GM13977 (cell line): ENCODE data around the gene COX5A.

ENCODE experiments used
- DNase-seq: peaks from one replicate; pipeline ENCODE4 v3.0.0; 2012; ENCODE audit warnings: low spot score
- in situ Hi-C: fragments of 300-500 bp; cut with MboI; formaldehyde crosslinking; loops from one replicate; pipeline ENCODE4 v1.12.0; 2022; ENCODE audit warnings: low sequenced_read_pairs, low pct_unique_long_range_greater_than_20kb, mixed read lengths, inconsistent platforms; ENCODE audit not compliant: unreplicated experiment
- TF ChIP-seq, protein P1 (sequence below): IDR thresholded peaks from 2 replicates; pipeline ENCODE4 v1.5.1; 2012; ENCODE audit warnings: mild to moderate bottlenecking, control low read depth; ENCODE audit not compliant: insufficient read depth; ENCODE audit errors: extremely low read depth, missing control alignments

Gene COX5A

DNA sequence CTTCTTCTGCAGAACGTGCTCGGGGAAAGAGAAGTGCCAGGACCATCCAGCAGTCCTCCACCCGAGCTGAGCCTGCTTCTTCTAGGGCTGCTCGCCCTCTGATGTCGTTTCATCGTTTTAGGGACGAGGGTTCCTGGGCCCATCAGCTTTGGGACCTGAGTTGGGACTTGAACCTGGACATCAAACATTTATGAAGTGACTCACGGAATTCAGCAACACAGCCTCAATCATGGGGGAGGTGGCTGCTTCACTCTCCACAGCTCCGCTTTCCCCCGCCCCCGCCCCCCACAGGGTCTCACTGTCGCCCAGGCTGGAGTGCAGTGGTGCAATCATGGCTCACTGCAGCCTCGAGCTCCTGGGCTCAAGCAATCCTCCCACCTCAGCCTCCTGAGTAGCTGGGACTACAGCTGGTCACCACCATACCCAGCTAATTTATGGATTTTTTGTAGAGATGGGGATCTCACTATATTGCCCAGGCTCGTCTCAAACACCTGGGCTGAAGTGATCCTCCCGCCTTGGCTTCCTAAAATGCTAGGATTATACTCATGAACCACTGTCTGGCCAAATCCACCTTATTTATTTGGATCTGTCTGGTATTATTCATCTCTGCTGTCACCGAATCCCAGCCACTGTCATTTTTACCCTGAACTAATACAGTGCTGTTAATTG is 64.0 kb downstream of the COX5A start:
- no peak for DNase-seq
- TF ChIP-seq, protein P1, sequence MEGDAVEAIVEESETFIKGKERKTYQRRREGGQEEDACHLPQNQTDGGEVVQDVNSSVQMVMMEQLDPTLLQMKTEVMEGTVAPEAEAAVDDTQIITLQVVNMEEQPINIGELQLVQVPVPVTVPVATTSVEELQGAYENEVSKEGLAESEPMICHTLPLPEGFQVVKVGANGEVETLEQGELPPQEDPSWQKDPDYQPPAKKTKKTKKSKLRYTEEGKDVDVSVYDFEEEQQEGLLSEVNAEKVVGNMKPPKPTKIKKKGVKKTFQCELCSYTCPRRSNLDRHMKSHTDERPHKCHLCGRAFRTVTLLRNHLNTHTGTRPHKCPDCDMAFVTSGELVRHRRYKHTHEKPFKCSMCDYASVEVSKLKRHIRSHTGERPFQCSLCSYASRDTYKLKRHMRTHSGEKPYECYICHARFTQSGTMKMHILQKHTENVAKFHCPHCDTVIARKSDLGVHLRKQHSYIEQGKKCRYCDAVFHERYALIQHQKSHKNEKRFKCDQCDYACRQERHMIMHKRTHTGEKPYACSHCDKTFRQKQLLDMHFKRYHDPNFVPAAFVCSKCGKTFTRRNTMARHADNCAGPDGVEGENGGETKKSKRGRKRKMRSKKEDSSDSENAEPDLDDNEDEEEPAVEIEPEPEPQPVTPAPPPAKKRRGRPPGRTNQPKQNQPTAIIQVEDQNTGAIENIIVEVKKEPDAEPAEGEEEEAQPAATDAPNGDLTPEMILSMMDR: no peak

DNA sequence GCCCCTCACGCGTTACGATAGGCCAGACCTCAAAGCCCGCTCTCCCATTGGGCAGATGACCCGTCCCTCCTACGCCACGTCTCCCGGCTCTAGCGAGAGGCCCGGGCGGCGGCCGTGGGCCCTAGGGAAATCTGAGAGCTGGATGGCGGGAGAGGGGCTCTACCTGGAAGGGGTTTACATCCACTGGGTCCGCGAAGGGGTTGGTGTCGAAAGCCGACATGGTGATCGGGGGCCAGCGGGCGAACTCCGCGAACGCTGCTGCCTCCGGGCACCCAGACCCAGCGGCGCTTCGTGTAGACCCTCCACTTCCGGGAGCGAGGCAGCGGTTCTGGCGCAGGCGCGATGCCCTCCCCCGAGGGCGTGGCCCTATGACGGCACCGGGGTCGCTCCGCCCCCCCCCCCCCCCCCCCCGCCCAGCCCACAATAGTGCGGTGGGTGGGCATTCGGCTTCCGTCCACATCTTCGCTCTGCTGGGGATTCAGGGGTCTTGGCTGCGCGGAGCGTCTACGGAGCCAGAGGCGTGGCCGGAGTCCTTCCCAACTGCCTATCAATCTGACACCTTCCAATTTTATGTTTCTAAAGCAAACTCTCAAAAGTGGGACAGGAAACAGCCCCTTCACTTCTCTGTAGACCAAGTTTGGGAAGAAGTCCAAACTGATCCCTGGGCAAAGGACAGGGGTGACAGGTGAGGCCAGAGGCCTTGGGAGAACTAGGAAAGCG is 64.7 kb downstream of the COX5A start, which contains the start of gene SCAMP2:
TSS of gene SCAMP2 (minus strand) at position 330 of the 720 bp plus-strand sequence. CDS start at position 220, 110 bp downstream.
- peak; percentile 96 for DNase-seq
- TF ChIP-seq, protein P1: no peak

More for the DNA sequence above, 64.0 kb downstream of the COX5A start:
- in situ Hi-C loops: no loop called here

DNA sequence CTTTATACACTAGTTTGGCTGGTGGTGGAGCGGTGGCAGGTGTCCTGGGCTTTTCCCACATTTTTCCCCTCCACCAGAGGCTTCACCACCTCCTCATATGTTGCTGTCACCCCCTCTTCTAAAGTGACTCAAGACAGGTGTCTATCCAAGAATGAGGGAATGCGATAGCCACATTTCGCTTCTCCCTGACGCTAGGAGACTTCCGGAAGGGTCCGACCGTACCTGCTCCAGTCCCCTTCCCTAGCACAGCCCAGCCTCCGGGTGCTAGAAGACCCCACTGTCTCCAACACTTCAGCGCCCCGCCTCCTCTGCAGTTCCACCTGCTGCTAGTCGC is 65.2 kb downstream of the COX5A start:
- in situ Hi-C loops: no loop called here

More for the DNA sequence above, 64.7 kb downstream of the COX5A start, which contains the start of gene SCAMP2:
- in situ Hi-C loops: no loop called here

DNA sequence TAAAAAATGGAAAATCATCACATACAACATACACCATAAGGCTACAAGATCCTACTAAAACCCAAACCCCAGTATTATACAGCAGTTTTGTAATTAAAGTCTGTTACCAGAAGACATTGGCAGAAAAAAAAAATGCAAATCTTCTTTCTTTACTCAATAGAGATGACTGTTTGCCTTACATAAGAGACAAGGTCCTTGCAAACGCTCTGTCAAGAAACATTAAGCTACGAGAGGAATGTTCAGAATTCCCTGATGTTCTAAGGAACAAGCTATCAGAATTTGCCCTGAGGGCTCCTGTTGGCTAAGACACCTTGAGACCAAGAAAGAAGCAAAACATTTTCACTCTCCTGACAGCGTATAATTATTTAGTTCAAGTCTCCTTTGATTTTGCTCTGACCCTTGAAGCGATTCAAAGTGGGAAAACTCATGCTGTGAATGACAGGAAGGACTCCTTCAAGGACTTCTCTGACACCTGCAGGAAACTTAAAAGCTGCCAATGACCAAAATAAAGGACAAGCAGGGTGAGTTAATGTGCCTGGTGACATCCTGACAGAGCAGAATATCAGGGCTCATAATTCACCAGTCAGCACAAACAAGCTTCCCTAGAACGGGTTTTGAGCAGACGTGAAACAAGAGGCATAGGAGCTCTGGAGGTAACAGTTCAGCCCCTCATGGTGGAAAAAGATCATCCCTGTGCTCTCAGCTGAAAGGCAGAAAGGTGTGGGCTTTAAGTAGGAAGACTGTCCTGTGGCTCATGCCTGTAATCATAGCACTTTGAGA is 67.2 kb downstream of the COX5A start:
- DNase-seq: no peak
- TF ChIP-seq, protein P1: no peak
- in situ Hi-C loops: no loop called here

More for the DNA sequence above, 65.2 kb downstream of the COX5A start:
- no peak for DNase-seq
- TF ChIP-seq, protein P1: no peak
